ENCODE measurements around the gene KCND3.

DNA sequence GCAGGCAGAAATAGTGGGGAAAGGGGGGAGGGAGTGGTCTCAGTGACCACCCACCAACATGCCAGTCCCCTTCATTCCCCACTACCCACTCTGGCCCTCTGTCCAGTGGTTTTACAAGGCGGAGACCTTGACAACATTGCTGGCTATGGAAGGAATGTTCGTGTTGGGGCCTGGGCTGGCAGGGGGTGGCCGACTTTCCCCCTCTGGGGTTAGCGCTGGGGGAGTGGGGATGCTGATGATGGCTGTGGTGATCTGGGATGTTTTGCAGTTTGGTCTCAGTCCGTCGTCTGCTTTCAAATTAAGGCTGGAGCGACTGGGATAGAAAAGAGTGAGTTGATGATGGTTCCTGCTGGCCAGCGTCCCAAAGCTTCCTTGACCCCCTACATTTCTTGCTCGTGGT, 213.5 kb downstream of the KCND3 start:
- TF ChIP-seq, protein P1, sequence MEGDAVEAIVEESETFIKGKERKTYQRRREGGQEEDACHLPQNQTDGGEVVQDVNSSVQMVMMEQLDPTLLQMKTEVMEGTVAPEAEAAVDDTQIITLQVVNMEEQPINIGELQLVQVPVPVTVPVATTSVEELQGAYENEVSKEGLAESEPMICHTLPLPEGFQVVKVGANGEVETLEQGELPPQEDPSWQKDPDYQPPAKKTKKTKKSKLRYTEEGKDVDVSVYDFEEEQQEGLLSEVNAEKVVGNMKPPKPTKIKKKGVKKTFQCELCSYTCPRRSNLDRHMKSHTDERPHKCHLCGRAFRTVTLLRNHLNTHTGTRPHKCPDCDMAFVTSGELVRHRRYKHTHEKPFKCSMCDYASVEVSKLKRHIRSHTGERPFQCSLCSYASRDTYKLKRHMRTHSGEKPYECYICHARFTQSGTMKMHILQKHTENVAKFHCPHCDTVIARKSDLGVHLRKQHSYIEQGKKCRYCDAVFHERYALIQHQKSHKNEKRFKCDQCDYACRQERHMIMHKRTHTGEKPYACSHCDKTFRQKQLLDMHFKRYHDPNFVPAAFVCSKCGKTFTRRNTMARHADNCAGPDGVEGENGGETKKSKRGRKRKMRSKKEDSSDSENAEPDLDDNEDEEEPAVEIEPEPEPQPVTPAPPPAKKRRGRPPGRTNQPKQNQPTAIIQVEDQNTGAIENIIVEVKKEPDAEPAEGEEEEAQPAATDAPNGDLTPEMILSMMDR (IDR thresholded peaks at IDR 0.05): no peak
- TF ChIP-seq ZFX (IDR thresholded peaks at IDR 0.05; ENCODE audit: borderline replicate concordance): no peak

Data from 22Rv1 (cell line).